ENCODE results near the gene LMO4.

DNA sequence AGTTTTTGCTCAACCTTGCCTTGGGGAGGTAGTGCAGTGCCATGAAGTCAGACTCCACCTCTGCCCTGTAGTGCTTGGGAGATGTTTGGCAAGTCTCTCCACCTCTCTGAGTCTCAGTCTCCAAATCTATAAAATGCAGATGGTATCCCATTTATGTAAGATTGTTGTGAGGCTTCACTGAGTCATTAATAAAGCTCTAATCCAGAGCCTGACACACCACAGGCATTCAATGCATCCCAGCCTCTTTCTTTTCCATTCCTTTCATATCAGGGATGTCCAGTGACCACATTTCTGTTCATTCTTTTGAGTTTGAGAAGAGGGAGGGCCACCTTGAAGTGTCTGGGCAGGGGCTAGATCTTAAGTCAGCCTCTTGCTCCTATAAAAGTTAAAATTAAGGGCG is 37.6 kb upstream of the LMO4 start:
- TF ChIP-seq, protein P1, sequence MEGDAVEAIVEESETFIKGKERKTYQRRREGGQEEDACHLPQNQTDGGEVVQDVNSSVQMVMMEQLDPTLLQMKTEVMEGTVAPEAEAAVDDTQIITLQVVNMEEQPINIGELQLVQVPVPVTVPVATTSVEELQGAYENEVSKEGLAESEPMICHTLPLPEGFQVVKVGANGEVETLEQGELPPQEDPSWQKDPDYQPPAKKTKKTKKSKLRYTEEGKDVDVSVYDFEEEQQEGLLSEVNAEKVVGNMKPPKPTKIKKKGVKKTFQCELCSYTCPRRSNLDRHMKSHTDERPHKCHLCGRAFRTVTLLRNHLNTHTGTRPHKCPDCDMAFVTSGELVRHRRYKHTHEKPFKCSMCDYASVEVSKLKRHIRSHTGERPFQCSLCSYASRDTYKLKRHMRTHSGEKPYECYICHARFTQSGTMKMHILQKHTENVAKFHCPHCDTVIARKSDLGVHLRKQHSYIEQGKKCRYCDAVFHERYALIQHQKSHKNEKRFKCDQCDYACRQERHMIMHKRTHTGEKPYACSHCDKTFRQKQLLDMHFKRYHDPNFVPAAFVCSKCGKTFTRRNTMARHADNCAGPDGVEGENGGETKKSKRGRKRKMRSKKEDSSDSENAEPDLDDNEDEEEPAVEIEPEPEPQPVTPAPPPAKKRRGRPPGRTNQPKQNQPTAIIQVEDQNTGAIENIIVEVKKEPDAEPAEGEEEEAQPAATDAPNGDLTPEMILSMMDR (IDR thresholded peaks at IDR 0.05), result no peak
- TF ChIP-seq EZH2 (IDR thresholded peaks at IDR 0.05; ENCODE audit: borderline replicate concordance, insufficient read depth, low read depth, low read length, poor library complexity, severe bottlenecking), result no peak
